K562 (cell line): ENCODE measurements around the gene BEND5.

ENCODE experiments used
- GATAD2A ChIP-seq: fragments of 450-650 bp; IDR thresholded peaks from 2 replicates; pipeline ENCODE4 v1.6.1; 2017
- JUNB ChIP-seq: fragments of 450-650 bp; formaldehyde crosslinking; conservative IDR thresholded peaks from 2 replicates; pipeline ENCODE4 v1.4.0; 2020; ENCODE audit warnings: mild to moderate bottlenecking
- PHB ChIP-seq: fragments of 250-450 bp; sonication (Bioruptor Pico); IDR thresholded peaks from 2 replicates; pipeline ENCODE4 v1.5.0; 2021
- POLR2AphosphoS5 ChIP-seq: IDR thresholded peaks from 2 replicates; pipeline ENCODE4 v1.6.1; 2011; ENCODE audit warnings: mild to moderate bottlenecking, low read depth, low read length, moderate library complexity; ENCODE audit not compliant: control insufficient read depth, insufficient read depth
- RAD51 ChIP-seq: fragments of 450-650 bp; IDR thresholded peaks from 2 replicates; pipeline ENCODE4 v1.7.1; 2016; ENCODE audit warnings: low read depth, mild to moderate bottlenecking, borderline replicate concordance
- RCOR1 ChIP-seq, 2 experiments: IDR thresholded peaks; 2 replicates each; pipeline ENCODE4 v1.6.1; 2012; ENCODE audit warnings: low read depth in 2 of 2, low read length in 2 of 2, borderline replicate concordance in 1 of 2, improper control_type of control experiment in 1 of 2
- TBP ChIP-seq: optimal IDR thresholded peaks from 2 replicates; pipeline ENCODE3; 2011; ENCODE audit warnings: low read depth, low read length, improper control_type of control experiment
- ZC3H4 ChIP-seq: sonication (generic); formaldehyde crosslinking; IDR thresholded peaks from 2 replicates; pipeline ENCODE4 v1.9.0; 2021; ENCODE audit warnings: missing genetic modification reagents, borderline replicate concordance
- ZNF274 ChIP-seq: IDR thresholded peaks from 2 replicates; pipeline ENCODE4 v1.6.1; 2011; ENCODE audit warnings: low read depth, mild to moderate bottlenecking, low read length, moderate library complexity, borderline replicate concordance
- TF ChIP-seq, protein P1 (sequence below): sonication (generic); formaldehyde crosslinking; IDR thresholded peaks from 2 replicates; pipeline ENCODE4 v1.8.0; 2022; ENCODE audit warnings: mild to moderate bottlenecking, low read depth, missing genetic modification reagents
- TF ChIP-seq, protein P2 (sequence below), 3 experiments: IDR thresholded peaks in 2 of 3; conservative IDR thresholded peaks in 1 of 3; 2 replicates each; pipeline ENCODE4 v1.5.1; 2011 to 2012; ENCODE audit warnings: low read length in 3 of 3, mild to moderate bottlenecking in 3 of 3, control low read depth in 2 of 3, improper control_type of control experiment in 1 of 3, inconsistent platforms in 1 of 3, low read depth in 1 of 3, mixed read lengths in 1 of 3, moderate library complexity in 1 of 3; ENCODE audit not compliant: insufficient read depth in 2 of 3
- TF ChIP-seq, protein P3 (sequence below): fragments of 450-650 bp; IDR thresholded peaks from 2 replicates; pipeline ENCODE4 v1.6.1; 2016; ENCODE audit warnings: borderline replicate concordance

DNA sequence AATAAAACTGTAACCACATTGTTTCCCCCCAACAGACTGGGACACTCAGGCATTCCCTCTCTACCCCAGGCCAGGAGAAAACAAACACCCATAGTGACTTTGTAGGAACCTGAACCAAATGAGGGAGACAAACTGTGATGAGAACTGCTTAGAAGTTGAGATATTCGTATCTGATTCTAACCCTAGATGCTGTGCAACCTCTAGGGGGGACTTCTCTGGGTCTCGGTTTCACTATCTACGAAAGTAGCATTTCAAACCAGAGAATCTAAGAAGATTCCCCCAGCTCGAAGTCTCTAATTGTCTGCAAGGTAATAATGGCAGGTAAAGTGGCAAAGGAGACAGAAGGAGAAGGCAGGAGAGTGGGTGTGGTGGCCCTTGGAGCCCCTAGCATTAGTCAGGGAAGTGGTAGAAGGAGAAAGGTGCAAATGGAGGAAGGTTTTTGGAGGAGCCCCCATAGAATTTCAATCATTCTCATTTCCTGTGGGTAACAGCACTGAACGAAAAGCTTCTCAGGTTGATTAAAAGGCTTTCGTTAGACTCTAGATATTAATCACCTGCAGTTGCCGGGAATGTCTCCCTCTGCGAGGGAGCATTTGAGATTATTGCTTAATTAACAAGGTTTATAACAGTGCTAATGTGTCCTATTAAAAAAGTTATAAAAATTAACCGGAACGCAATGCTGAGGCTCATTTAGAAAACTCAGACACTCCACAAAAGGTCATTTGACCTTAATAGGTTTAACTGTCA, 46.4 kb downstream of the BEND5 start:
- TF ChIP-seq JUNB (CRISPR knock-in tag) (no peak), ZNF274 (no peak), RAD51 (no peak), TBP (no peak), ZC3H4 (CRISPR knock-in tag) (no peak), POLR2AphosphoS5 (no peak), GATAD2A (no peak), PHB (no peak), RCOR1 (IDR thresholded peaks at IDR 0.05; ENCODE audit: borderline replicate concordance in 1 of 2, low read depth in 2 of 2, low read length in 2 of 2) (no peak)
- TF ChIP-seq, protein P1, sequence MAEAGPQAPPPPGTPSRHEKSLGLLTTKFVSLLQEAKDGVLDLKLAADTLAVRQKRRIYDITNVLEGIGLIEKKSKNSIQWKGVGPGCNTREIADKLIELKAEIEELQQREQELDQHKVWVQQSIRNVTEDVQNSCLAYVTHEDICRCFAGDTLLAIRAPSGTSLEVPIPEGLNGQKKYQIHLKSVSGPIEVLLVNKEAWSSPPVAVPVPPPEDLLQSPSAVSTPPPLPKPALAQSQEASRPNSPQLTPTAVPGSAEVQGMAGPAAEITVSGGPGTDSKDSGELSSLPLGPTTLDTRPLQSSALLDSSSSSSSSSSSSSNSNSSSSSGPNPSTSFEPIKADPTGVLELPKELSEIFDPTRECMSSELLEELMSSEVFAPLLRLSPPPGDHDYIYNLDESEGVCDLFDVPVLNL: no peak
- TF ChIP-seq, protein P2, sequence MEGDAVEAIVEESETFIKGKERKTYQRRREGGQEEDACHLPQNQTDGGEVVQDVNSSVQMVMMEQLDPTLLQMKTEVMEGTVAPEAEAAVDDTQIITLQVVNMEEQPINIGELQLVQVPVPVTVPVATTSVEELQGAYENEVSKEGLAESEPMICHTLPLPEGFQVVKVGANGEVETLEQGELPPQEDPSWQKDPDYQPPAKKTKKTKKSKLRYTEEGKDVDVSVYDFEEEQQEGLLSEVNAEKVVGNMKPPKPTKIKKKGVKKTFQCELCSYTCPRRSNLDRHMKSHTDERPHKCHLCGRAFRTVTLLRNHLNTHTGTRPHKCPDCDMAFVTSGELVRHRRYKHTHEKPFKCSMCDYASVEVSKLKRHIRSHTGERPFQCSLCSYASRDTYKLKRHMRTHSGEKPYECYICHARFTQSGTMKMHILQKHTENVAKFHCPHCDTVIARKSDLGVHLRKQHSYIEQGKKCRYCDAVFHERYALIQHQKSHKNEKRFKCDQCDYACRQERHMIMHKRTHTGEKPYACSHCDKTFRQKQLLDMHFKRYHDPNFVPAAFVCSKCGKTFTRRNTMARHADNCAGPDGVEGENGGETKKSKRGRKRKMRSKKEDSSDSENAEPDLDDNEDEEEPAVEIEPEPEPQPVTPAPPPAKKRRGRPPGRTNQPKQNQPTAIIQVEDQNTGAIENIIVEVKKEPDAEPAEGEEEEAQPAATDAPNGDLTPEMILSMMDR (IDR thresholded peaks at IDR 0.05 in 2 of 3, conservative IDR thresholded peaks at IDR 0.05 in 1 of 3; ENCODE audit: insufficient read depth in 2 of 3, low read depth in 1 of 3, low read length in 3 of 3): no peak
- TF ChIP-seq, protein P3, sequence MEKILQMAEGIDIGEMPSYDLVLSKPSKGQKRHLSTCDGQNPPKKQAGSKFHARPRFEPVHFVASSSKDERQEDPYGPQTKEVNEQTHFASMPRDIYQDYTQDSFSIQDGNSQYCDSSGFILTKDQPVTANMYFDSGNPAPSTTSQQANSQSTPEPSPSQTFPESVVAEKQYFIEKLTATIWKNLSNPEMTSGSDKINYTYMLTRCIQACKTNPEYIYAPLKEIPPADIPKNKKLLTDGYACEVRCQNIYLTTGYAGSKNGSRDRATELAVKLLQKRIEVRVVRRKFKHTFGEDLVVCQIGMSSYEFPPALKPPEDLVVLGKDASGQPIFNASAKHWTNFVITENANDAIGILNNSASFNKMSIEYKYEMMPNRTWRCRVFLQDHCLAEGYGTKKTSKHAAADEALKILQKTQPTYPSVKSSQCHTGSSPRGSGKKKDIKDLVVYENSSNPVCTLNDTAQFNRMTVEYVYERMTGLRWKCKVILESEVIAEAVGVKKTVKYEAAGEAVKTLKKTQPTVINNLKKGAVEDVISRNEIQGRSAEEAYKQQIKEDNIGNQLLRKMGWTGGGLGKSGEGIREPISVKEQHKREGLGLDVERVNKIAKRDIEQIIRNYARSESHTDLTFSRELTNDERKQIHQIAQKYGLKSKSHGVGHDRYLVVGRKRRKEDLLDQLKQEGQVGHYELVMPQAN: no peak
